Adrenal gland (tissue), 12 donors: ENCODE measurements around the gene ELF5. TPM values are rescaled to one million over a fixed set of nuclear protein-coding genes. Genes with fewer than 3 reads are reported as not detected.

Experiments used
- DNase-seq, 7 donors: peaks; one replicate each; pipeline ENCODE4 v3.0.0-alpha.2; 2019 to 2020
- H3K27ac ChIP-seq, 5 donors: fragments of 200-600 bp; sonication (generic) in 4 of 5; 1 replicate in 3 of 5; 2 replicates in 2 of 5; pipeline versions ENCODE4 v1.5.1 to v1.8.0; 2016 to 2020; ENCODE audit warnings: mild to moderate bottlenecking in 1 of 5
- H3K27me3 ChIP-seq: fragments of 200-600 bp; 2 replicates; pipeline ENCODE4 v1.8.0; 2021
- H3K36me3 ChIP-seq, 2 donors: fragments of 200-600 bp; replicated peaks in 1 of 2; 1 replicate in 1 of 2; 2 replicates in 1 of 2; pipeline versions ENCODE4 v1.5.1 to v1.8.0; 2018 to 2022
- H3K4me1 ChIP-seq, 2 donors: fragments of 200-600 bp; replicated peaks in 1 of 2; 1 replicate in 1 of 2; 2 replicates in 1 of 2; pipeline versions ENCODE4 v1.5.1 to v1.8.0; 2018 to 2021
- H3K4me3 ChIP-seq, 4 donors: fragments of 200-600 bp; sonication (generic) in 3 of 4; one replicate each; pipeline ENCODE4 v1.5.1; 2016 to 2018
- H3K9me3 ChIP-seq, 3 donors: fragments of 200-600 bp; sonication (generic) in 1 of 3; replicated peaks in 1 of 3; 1 replicate in 2 of 3; 2 replicates in 1 of 3; pipeline versions ENCODE4 v1.5.1 to v1.8.0; 2016 to 2021
- CTCF ChIP-seq, 6 experiments: fragments of 450-650 bp in 4 of 6; fragments of 200-600 bp in 2 of 6; sonication (generic) in 1 of 6; IDR thresholded peaks; 1 replicate in 5 of 6; 2 replicates in 1 of 6; pipeline versions ENCODE4 v1.5.1 to v1.8.0; 2016 to 2021; ENCODE audit warnings: antibody characterized with exemption in 6 of 6, mild to moderate bottlenecking in 2 of 6, moderate library complexity in 1 of 6
- POLR2A ChIP-seq, 2 donors: fragments of 450-650 bp; IDR thresholded peaks; one replicate each; pipeline ENCODE4 v1.6.1; 2017; ENCODE audit warnings: antibody characterized with exemption in 2 of 2, mild to moderate bottlenecking in 2 of 2, moderate library complexity in 1 of 2
- WGBS, 4 donors: extraction: QIAGEN DNeasy Blood & Tissue Kit in 2 of 4; methylation state at CpG; one replicate each; pipeline versions ENCODE4 v1.1.5 to v1.1.7; 2013 to 2017; 5-methylcytosine and 5-hydroxymethylcytosine counted together
- intact Hi-C, 2 donors: fragments of 100-400 bp; cut with DNase I; formaldehyde crosslinking; loops; one replicate each; pipeline versions ENCODE4 v1.14.1 to v1.15.0; 2022 to 2023
- polyA plus RNA-seq, 3 donors: library from polyadenylated mRNA; stranded (reverse); fragments of 200-250 nt in 2 of 3; fragments of 350-450 nt in 1 of 3; fragmentation: Illumina TruSeq in 1 of 3; extraction: RNeasy Lipid Tissue Mini Kit (QIAGEN cat#74804) in 1 of 3; gene quantifications; one replicate each; pipeline ENCODE4 v1.2.3, GENCODE V29; 2013 to 2014
- total RNA-seq, 9 donors: library from RNA; depleted of rRNA in 4 of 9; stranded (reverse); fragments of >200 nt in 4 of 9; fragments of 120-200 nt in 1 of 9; fragmentation: NEBNext Ultra II Directional in 1 of 9; extraction: Animal tissue kit (Norgen Biotek cat#: 25700) in 1 of 9; gene quantifications; one replicate each; pipeline versions ENCODE4 v1.1.0 to v1.2.4, GENCODE V29; 2013 to 2023
- donor health status: healthy with polysubstance abuse.
- donor health status: Bipolar disorder and iron deficiency.
- donor health status: DM: yes; HTN: yes; CAD: no.
- donor health status: DM: no; HTN: no; CAD: no.
- donor health status: DM: no; HTN: no; CAD: no.
- donor health status: DM: yes; HTN: yes; CAD: no.

ELF5 gene
- total and polyA plus RNA-seq, 12 donors = 0.03 TPM; not detected in 11

- intact Hi-C loops = no loop called here
- no peaks in the 10 kb centered on the region for H3K27me3 ChIP-seq
- TF ChIP-seq CTCF (IDR thresholded peaks at IDR 0.05) = no peak
- no peak for TF ChIP-seq POLR2A (IDR thresholded peaks at IDR 0.05)
- 84 to 94% (median 87%) methylated on average over 4 of the region's 4 CpGs for WGBS, 4 donors
- no peaks in the 10 kb centered on the region for H3K9me3 ChIP-seq
- H3K4me1 ChIP-seq = peaks cover 12 to 26% of the 10 kb centered on the region in 2 donors
- no peak overlapping the region for H3K4me3 ChIP-seq
- H3K27ac ChIP-seq = no peak overlapping the region
- no peak for DNase-seq
- H3K36me3 ChIP-seq = peaks cover 0 to 57% of the 10 kb centered on the region in 2 donors
Measured at GRCh38 chr11:34458525-34458924, 55.1 kb downstream of the ELF5 start.

DNA sequence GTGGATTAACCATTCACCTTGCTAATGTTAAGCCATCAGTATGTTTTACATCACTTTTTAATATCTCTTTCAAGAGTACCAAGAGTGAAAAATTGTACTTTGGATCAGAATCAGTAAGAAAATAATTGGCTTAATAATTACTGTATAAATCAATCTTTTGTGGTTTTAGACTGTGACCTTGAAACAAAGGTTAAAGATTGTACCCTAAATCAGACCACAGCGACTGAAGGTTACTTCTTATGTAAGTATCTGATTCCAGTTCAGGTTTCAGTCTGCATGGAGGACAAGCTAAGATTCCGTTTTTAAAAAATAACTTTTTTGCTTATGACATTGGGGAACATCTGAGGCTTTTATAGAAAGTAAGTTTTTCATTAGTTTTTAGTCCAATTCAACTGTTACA lies 56.0 kb downstream of the ELF5 start:
- no peaks in the 10 kb centered on the region for H3K27me3 ChIP-seq
- no peak for DNase-seq
- H3K36me3 ChIP-seq = peaks cover 0 to 57% of the 10 kb centered on the region in 2 donors
- no peak overlapping the region for H3K27ac ChIP-seq
- H3K9me3 ChIP-seq = no peaks in the 10 kb centered on the region
- no peak overlapping the region for H3K4me3 ChIP-seq
- intact Hi-C loops = no loop called here
- peaks cover 12 to 26% of the 10 kb centered on the region in 2 donors for H3K4me1 ChIP-seq
- TF ChIP-seq POLR2A (IDR thresholded peaks at IDR 0.05) = no peak
- no peak for TF ChIP-seq CTCF (IDR thresholded peaks at IDR 0.05)
- WGBS, 4 donors = 42 to 53% (median 47%) methylated on average over 2 of the region's 2 CpGs

DNA sequence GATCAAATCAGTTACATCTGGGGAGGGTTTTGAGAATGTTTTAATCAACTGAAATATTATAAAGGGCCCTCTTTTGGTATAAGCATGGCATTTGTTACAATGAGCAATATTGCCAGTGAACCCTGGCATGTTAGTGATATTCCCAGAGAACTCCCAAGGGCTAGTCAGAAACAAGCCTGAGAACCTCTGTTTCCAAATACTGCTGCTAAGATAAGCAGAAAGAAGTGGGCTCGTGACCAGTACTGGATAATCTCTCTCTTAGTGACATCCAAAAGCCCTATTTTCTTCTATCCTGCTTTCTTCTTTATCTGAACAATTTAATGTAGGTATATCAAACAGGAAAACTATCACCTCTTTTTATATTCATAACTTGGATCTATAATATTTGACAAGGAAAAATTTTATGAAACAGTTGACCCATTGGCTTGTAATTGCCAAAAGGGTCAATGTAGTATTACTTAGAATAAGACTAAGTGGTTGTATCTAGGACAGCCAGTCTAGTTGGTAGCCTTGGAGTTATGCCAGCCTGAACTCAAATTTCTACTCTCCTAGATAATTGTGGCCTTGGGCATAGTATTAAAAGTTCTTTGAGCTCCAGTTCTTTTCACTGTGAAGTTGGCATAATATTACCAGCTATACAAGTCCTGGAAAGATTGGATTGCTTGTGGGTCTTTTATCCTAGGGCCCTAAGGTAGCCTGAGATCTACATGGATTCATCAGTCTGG lies 59.1 kb downstream of the ELF5 start:
- Histone ChIP-seq H3K27me3 (no peaks in the 10 kb centered on the region), H3K27ac (peak overlapping the region in 4 of 5 donors; percentile 9 to 42 (median 22)), H3K4me1 (peaks cover 12 to 24% of the 10 kb centered on the region in 2 donors), H3K4me3 (no peak overlapping the region), H3K9me3 (no peaks in the 10 kb centered on the region), H3K36me3 (peaks cover 0 to 70% of the 10 kb centered on the region in 2 donors)
- TF ChIP-seq POLR2A (IDR thresholded peaks at IDR 0.05) = no peak
- TF ChIP-seq CTCF (IDR thresholded peaks at IDR 0.05) = no peak
- peak in 5 of 7 donors; percentile 54 to 71 (median 59) for DNase-seq
- WGBS, 4 donors = 40 to 65% (median 51%) methylated on average over 1 of the region's 1 CpG
- intact Hi-C loops = no loop called here

- WGBS, 4 donors = 82 to 100% (median 92%) methylated on average over 3 of the region's 3 CpGs
- H3K4me3 ChIP-seq = no peak overlapping the region
- H3K27ac ChIP-seq = no peak overlapping the region
- no peaks in the 10 kb centered on the region for H3K9me3 ChIP-seq
- H3K36me3 ChIP-seq = peaks cover 0 to 45% of the 10 kb centered on the region in 2 donors
- H3K27me3 ChIP-seq = no peaks in the 10 kb centered on the region
- intact Hi-C loops = no loop called here
- TF ChIP-seq CTCF (IDR thresholded peaks at IDR 0.05) (no peak), POLR2A (IDR thresholded peaks at IDR 0.05) (no peak)
- no peak for DNase-seq
- H3K4me1 ChIP-seq = peaks cover 12 to 20% of the 10 kb centered on the region in 2 donors
Measured at GRCh38 chr11:34451053-34451452, 62.5 kb downstream of the ELF5 start.
